NOMO-1 (cell line): ENCODE data around the gene RELN.

Experiments used
- DNase-seq, 2 experiments: peaks; one replicate each; lab custom pipeline; 2025; ENCODE audit not compliant: unreplicated experiment in 2 of 2; lab: John Stamatoyannopoulos, UW

RELN gene

DNA sequence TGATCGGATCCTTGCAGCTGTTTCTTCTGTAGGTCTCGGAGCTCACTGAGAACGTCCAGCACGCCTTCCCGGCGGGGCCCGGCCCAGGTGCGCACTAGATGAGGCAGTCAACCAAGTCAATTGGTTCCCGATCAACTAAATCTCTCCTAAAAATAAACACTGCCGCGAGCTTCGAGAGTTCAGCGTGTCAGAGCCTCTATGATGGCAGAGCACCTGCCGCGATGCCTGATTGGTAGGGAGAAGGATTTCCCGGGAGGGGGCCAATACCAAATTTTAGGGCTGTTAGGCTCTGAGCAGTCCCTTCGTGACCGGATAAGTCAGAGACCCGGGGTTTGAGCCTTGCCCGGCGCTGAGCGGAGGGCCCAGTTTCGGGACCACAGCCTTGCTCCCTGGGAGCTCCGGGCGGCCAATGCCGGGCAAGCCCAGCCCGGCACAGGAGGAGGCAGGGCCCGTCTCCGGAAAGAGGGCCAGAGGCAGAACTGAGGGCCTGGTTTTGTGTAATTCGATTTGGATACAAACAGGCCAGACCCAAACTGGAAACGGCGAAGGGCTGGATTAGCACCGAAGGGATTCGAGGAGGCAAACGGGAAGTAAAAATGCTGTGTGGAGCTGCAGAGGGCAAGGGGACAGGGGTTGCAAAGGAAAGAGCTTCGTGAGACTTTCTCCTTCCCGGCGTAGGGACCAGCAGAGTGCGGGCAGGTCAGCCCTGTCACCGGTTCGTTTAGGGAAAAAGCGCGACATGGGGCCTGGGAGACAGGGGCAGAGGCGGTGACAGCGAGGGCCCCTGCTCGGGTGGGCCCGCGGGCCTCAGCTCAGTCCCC, 544.0 kb downstream of the RELN start:
- DNase-seq = peak in 1 of 2 experiments; percentile 3

DNA sequence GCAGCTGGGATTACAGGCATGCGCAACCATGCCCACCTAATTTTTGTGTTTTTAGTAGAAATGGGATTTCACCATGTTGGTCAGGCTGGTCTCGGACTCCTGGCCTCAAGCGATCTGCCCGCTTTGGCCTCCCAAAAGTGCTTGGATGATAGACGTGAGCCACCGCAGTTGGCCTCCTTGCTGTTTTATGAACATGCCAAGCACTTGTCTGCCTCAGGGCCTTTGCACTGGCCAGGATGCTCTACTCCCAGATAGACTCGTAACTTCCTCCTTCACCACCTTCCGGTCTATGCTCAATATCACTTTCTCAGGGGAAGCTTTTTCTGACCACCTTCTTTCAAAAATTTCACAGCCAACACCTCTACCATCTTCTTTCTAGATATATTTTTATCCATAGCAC, 549.8 kb downstream of the RELN start:
- no peak for DNase-seq

DNA sequence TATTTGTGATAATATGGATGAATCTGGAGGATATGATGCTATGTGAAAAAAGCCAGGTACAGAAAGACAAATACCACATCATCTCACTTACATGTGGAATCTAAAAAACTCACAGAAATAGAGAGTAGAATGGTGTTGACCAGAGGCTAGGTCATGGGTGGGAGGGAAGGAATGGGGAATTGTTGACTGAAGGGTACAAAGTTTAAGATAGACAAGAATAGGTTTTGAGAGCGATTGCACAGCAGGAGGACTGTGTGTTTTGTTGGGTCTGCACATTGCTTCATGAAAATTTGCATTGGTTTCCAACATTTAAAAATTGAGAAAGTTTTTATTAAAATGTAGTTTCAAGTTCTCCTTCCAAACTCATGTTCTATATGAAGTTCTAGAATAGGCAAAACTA, 551.8 kb downstream of the RELN start:
- no peak for DNase-seq

DNA sequence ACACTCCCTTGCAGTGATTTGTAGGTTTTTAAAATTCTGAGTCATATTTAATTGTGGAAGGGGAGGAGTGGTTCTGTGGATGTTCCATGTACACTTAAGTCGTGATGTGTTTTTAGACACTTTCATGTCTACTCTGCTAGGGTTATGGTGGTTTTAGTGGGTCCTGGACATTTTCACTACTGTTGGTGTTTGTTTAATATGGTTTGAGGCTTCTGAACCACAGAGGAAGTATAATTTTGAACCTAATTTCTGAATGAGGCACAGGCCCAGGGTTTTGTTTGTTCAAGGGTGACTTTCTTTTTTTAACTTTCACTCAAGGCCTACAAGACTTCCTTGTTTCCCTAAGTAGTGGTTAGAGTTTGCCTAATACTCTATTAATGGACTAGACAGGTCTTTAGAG, 556.7 kb downstream of the RELN start:
- DNase-seq = peak in 1 of 2 experiments; percentile 17

DNA sequence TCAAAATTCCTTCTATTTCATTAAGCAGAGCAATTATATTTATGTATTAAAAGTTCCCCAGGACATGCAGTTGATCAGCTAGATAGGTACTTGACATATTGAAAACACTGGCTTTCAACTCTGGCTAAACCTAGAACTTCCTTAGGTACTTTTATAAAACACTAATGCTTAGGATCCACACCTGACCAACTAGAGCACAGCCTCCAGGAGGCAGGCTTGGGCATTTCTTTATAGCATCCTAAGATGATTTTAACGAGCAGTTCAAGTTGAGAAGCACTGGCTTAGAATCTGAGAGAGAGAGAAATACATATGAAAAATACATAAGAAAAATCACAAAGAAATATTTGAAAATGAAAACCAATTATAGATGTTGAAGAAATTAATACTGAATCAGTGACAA, 564.3 kb downstream of the RELN start:
- DNase-seq = no peak

DNA sequence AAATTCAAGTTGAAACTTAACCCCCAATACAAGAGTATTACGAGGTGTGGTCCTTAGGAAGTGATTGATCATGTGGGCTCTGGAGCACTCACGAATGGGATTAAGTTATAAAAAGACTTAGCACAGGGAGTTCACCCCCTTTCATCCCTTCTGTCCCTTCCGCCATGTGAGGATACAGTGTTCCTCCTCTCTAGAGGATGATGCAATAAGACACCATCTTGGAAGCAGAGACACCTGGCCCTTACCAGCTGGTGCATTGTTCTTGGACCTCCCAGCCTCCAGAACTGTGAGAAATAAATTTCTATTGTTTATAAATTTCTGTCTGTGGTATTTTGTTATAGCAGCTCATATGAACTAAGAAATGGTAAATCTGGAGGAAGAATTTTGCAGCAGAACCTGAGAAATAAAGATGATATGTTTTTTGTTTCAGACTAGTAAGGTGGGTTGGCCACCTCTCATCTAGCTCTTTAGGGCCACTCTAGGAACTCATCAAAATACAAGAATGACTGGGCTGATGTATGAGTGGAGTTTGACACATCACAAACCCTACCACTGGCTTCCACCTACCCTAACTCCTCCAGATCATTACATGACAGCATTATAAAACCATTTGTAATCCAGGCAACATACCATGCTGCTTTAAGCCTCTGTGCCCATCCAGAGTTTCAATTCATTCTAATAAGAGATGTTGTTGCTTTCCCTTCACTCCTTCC, 565.8 kb downstream of the RELN start:
- DNase-seq = no peak
